ENCODE measurements around the gene IL17RB.
A peak's percentile ranks its signal among the peaks of the same experiment; 100 is the strongest.

The IL17RB gene

GRCh38 chr3:53887446-53887845 is 41.1 kb downstream of the IL17RB start:
- Histone ChIP-seq H3K27ac (ENCODE audit: low read depth, low read length) (no peak overlapping the region), H3K27me3 (ENCODE audit: control insufficient read depth, low read length) (no peaks in the 10 kb centered on the region), H3K9me3 (ENCODE audit: control insufficient read depth, insufficient read depth, low read length) (peaks cover 1% of the 10 kb centered on the region; the same call in 1 of the 2 replicates), H4K20me1 (ENCODE audit: control insufficient read depth, insufficient read depth, low read depth, low read length) (no peaks in the 10 kb centered on the region; the same call in 1 of the 2 replicates), H3K36me3 (ENCODE audit: control insufficient read depth, low read length) (peaks cover 64% of the 10 kb centered on the region), H3K4me2 (ENCODE audit: low read length) (no peak overlapping the region), H3K4me3 (ENCODE audit: low read length) (no peak overlapping the region), H3F3A (ENCODE audit: control insufficient read depth, insufficient read depth) (peaks cover 16% of the 10 kb centered on the region), H3K79me2 (ENCODE audit: control insufficient read depth, low read length) (peaks cover 42% of the 10 kb centered on the region), H3K9me2 (replicated peaks; ENCODE audit: control insufficient read depth, low read length) (no peaks in the 10 kb centered on the region), H3K4me1 (ENCODE audit: control insufficient read depth, low read length) (peaks cover 24% of the 10 kb centered on the region)
- no peak for TF ChIP-seq EZH2phosphoT487 (IDR thresholded peaks at IDR 0.05; ENCODE audit: borderline replicate concordance, low read length)
- TF ChIP-seq, protein P1, sequence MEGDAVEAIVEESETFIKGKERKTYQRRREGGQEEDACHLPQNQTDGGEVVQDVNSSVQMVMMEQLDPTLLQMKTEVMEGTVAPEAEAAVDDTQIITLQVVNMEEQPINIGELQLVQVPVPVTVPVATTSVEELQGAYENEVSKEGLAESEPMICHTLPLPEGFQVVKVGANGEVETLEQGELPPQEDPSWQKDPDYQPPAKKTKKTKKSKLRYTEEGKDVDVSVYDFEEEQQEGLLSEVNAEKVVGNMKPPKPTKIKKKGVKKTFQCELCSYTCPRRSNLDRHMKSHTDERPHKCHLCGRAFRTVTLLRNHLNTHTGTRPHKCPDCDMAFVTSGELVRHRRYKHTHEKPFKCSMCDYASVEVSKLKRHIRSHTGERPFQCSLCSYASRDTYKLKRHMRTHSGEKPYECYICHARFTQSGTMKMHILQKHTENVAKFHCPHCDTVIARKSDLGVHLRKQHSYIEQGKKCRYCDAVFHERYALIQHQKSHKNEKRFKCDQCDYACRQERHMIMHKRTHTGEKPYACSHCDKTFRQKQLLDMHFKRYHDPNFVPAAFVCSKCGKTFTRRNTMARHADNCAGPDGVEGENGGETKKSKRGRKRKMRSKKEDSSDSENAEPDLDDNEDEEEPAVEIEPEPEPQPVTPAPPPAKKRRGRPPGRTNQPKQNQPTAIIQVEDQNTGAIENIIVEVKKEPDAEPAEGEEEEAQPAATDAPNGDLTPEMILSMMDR (IDR thresholded peaks at IDR 0.05; ENCODE audit: low read depth, low read length, poor library complexity, severe bottlenecking): no peak

GRCh38 chr3:53888232-53888631 is 41.9 kb downstream of the IL17RB start:
- Histone ChIP-seq H3K79me2 (ENCODE audit: control insufficient read depth, low read length) (peaks cover 42% of the 10 kb centered on the region), H3K4me1 (ENCODE audit: control insufficient read depth, low read length) (peaks cover 26% of the 10 kb centered on the region), H3K27ac (ENCODE audit: low read depth, low read length) (no peak overlapping the region), H4K20me1 (ENCODE audit: control insufficient read depth, insufficient read depth, low read depth, low read length) (no peaks in the 10 kb centered on the region; the same call in 1 of the 2 replicates), H3K9me3 (ENCODE audit: control insufficient read depth, insufficient read depth, low read length) (peaks cover 5% of the 10 kb centered on the region; the same call in 1 of the 2 replicates), H3K9me2 (replicated peaks; ENCODE audit: control insufficient read depth, low read length) (no peaks in the 10 kb centered on the region), H3K4me3 (ENCODE audit: low read length) (no peak overlapping the region), H3K36me3 (ENCODE audit: control insufficient read depth, low read length) (peaks cover 61% of the 10 kb centered on the region), H3K27me3 (ENCODE audit: control insufficient read depth, low read length) (no peaks in the 10 kb centered on the region), H3K4me2 (ENCODE audit: low read length) (no peak overlapping the region), H3F3A (ENCODE audit: control insufficient read depth, insufficient read depth) (peaks cover 9% of the 10 kb centered on the region)
- TF ChIP-seq, protein P1 (IDR thresholded peaks at IDR 0.05; ENCODE audit: low read depth, low read length, poor library complexity, severe bottlenecking): no peak
- no peak for TF ChIP-seq EZH2phosphoT487 (IDR thresholded peaks at IDR 0.05; ENCODE audit: borderline replicate concordance, low read length)

DNA sequence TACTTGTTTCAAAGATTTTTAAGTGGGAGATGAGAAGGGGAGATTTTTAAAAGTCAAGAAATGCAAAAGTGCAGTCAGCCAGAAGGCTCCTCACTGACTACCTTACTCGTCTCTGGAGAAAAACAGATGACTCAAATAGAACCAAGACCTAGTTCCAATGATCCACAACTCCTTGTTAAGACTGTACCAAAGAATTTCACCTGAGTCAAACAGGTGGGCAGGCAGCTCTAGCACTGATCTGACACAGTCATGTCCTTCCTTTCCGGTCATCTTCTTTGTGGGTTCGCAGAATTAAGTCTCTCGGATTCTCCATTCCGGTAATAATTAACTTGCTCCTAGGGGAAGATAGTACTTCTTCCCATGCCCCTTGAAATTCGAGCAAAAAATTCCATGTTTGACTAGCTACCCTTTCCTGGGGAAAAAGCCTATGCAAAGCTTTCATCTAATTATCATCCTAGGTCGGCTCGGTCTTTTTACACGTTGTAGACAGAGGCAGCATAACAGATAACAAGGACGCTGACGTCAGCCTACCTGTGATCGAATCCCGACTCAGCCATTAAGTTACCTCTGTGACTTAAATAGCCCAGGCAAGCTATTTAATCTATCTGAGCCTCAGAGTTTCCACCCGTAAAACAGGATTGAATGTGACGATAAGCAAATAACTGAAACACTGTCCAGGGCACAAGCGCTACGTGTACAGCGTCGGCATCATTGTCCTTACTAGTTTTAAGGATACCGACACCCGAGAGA is 44.5 kb downstream of the IL17RB start:
- peaks cover 5% of the 10 kb centered on the region; the same call in 1 of the 2 replicates for H3K9me3 ChIP-seq (ENCODE audit: control insufficient read depth, insufficient read depth, low read length)
- H3K4me2 ChIP-seq (ENCODE audit: low read length): peak overlapping the region; percentile 91
- peak overlapping the region; percentile 46 for H3K27ac ChIP-seq (ENCODE audit: low read depth, low read length)

More for the DNA sequence above, 44.5 kb downstream of the IL17RB start:
- Histone ChIP-seq H3K27me3 (ENCODE audit: control insufficient read depth, low read length) (peaks cover 9% of the 10 kb centered on the region; the same call in 1 of the 2 replicates), H3K4me3 (ENCODE audit: low read length) (peak overlapping the region; percentile 91), H3K36me3 (ENCODE audit: control insufficient read depth, low read length) (peaks cover 39% of the 10 kb centered on the region), H3K9me2 (replicated peaks; ENCODE audit: control insufficient read depth, low read length) (no peaks in the 10 kb centered on the region), H4K20me1 (ENCODE audit: control insufficient read depth, insufficient read depth, low read depth, low read length) (no peaks in the 10 kb centered on the region; the same call in 1 of the 2 replicates), H3K4me1 (ENCODE audit: control insufficient read depth, low read length) (peaks cover 26% of the 10 kb centered on the region), H3K79me2 (ENCODE audit: control insufficient read depth, low read length) (peaks cover 42% of the 10 kb centered on the region), H3F3A (ENCODE audit: control insufficient read depth, insufficient read depth) (no peaks in the 10 kb centered on the region)
- TF ChIP-seq EZH2phosphoT487 (IDR thresholded peaks at IDR 0.05; ENCODE audit: borderline replicate concordance, low read length): no peak
- TF ChIP-seq, protein P1 (IDR thresholded peaks at IDR 0.05; ENCODE audit: low read depth, low read length, poor library complexity, severe bottlenecking): no peak

Measured in DOHH2 (cell line).